GM21723 (cell line): Measurements from ENCODE around the gene USP17L26.
A peak's percentile ranks its signal among the peaks of the same experiment; 100 is the strongest.
"Not testable (repeated sequence)": the region's sequence is repeated elsewhere in the genome, so short reads cannot be mapped to it uniquely, and the experiment has no call there.

ENCODE experiments used
- ATAC-seq: cut with Tn5 transposase; IDR thresholded peaks from one replicate; pipeline ENCODE4 v1.9.1; 2021; ENCODE audit warnings: mild to moderate bottlenecking, moderate library complexity; ENCODE audit not compliant: unreplicated experiment

The USP17L26 gene, protein sequence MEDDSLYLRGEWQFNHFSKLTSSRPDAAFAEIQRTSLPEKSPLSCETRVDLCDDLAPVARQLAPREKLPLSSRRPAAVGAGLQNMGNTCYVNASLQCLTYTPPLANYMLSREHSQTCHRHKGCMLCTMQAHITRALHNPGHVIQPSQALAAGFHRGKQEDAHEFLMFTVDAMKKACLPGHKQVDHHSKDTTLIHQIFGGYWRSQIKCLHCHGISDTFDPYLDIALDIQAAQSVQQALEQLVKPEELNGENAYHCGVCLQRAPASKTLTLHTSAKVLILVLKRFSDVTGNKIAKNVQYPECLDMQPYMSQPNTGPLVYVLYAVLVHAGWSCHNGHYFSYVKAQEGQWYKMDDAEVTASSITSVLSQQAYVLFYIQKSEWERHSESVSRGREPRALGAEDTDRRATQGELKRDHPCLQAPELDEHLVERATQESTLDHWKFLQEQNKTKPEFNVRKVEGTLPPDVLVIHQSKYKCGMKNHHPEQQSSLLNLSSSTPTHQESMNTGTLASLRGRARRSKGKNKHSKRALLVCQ

DNA sequence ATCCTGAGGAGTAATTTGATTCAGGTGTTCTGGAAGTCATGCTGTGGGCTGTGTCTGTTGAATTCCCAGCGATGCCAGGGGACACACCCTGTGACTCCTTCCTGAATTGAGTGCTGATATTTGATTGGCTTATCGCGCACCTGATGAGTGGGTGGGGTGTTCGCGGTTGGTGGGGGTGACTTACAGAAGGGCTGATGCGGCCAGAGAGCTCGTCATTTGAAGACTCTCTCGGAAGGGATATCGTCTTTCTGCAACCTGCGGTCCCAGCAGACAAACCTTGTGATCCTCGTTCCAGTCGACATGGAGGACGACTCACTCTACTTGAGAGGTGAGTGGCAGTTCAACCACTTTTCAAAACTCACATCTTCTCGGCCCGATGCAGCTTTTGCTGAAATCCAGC, at the start of gene USP17L26:
TSS of gene USP17L26 (plus strand) at position 301 of the 400 bp plus-strand sequence. CDS start at position 301, 0 bp downstream.
- not testable (repeated sequence) for ATAC-seq

DNA sequence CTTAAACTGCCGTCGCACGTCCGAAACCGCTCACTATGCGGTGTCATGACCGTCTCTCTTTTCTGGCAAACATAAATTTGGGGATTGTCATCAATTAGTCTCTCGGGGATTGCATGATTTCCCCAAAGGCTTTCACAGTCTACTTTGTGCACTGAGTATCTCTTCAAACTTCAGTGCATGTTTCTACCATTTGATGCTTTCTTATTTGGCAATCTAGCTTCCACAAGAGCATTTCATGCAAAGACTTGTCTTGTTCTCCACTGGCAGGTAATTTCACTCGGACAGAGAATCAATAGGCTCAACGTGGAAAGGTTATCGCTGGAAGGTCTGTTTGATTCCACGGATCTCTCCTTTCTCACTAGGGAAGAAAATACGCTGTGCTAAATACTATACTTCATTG, 10.3 kb upstream of the USP17L26 start:
- ATAC-seq: not testable (repeated sequence)

DNA sequence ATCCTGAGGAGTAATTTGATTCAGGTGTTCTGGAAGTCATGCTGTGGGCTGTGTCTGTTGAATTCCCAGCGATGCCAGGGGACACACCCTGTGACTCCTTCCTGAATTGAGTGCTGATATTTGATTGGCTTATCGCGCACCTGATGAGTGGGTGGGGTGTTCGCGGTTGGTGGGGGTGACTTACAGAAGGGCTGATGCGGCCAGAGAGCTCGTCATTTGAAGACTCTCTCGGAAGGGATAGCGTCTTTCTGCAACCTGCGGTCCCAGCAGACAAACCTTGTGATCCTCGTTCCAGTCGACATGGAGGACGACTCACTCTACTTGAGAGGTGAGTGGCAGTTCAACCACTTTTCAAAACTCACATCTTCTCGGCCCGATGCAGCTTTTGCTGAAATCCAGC, 9.6 kb upstream of the USP17L26 start, which contains the start of gene USP17L24:
TSS of gene USP17L24 (plus strand) at position 301 of the 400 bp plus-strand sequence. CDS start at position 301, 0 bp downstream.
- ATAC-seq: not testable (repeated sequence)

DNA sequence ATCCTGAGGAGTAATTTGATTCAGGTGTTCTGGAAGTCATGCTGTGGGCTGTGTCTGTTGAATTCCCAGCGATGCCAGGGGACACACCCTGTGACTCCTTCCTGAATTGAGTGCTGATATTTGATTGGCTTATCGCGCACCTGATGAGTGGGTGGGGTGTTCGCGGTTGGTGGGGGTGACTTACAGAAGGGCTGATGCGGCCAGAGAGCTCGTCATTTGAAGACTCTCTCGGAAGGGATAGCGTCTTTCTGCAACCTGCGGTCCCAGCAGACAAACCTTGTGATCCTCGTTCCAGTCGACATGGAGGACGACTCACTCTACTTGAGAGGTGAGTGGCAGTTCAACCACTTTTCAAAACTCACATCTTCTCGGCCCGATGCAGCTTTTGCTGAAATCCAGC, 4.8 kb upstream of the USP17L26 start, which contains the start of gene USP17L25:
TSS of gene USP17L25 (plus strand) at position 301 of the 400 bp plus-strand sequence. CDS start at position 301, 0 bp downstream.
- not testable (repeated sequence) for ATAC-seq

DNA sequence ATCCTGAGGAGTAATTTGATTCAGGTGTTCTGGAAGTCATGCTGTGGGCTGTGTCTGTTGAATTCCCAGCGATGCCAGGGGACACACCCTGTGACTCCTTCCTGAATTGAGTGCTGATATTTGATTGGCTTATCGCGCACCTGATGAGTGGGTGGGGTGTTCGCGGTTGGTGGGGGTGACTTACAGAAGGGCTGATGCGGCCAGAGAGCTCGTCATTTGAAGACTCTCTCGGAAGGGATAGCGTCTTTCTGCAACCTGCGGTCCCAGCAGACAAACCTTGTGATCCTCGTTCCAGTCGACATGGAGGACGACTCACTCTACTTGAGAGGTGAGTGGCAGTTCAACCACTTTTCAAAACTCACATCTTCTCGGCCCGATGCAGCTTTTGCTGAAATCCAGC, 4.6 kb downstream of the USP17L26 start, which contains the start of gene USP17L5:
TSS of gene USP17L5 (plus strand) at position 301 of the 400 bp plus-strand sequence. CDS start at position 301, 0 bp downstream.
- not testable (repeated sequence) for ATAC-seq

DNA sequence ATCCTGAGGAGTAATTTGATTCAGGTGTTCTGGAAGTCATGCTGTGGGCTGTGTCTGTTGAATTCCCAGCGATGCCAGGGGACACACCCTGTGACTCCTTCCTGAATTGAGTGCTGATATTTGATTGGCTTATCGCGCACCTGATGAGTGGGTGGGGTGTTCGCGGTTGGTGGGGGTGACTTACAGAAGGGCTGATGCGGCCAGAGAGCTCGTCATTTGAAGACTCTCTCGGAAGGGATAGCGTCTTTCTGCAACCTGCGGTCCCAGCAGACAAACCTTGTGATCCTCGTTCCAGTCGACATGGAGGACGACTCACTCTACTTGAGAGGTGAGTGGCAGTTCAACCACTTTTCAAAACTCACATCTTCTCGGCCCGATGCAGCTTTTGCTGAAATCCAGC, 9.4 kb downstream of the USP17L26 start, which contains the start of gene USP17L27:
TSS of gene USP17L27 (plus strand) at position 301 of the 400 bp plus-strand sequence. CDS start at position 301, 0 bp downstream.
- not testable (repeated sequence) for ATAC-seq

DNA sequence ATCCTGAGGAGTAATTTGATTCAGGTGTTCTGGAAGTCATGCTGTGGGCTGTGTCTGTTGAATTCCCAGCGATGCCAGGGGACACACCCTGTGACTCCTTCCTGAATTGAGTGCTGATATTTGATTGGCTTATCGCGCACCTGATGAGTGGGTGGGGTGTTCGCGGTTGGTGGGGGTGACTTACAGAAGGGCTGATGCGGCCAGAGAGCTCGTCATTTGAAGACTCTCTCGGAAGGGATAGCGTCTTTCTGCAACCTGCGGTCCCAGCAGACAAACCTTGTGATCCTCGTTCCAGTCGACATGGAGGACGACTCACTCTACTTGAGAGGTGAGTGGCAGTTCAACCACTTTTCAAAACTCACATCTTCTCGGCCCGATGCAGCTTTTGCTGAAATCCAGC, 14.1 kb downstream of the USP17L26 start, which contains the start of gene USP17L28:
TSS of gene USP17L28 (plus strand) at position 301 of the 400 bp plus-strand sequence. CDS start at position 301, 0 bp downstream.
- ATAC-seq: not testable (repeated sequence)

DNA sequence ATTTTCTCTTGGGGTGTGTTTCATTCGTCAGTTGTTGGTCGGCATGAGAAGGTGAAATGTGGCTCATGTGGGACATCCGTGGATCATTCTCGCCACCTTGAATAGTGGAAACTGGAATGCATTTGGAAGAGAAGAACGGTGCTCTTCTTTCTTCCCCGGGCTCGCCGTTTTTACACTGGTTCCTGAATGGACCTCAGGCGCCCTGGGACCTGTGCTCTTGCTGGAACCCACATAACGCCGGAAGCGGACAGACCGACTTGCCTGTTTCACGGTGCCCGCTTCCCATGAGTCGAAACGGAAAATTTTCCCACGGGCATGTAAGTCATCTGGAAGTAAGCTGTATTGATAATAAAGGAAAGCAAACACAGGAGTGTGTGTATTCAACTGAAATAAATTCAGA, 16.4 kb downstream of the USP17L26 start:
- not testable (repeated sequence) for ATAC-seq

DNA sequence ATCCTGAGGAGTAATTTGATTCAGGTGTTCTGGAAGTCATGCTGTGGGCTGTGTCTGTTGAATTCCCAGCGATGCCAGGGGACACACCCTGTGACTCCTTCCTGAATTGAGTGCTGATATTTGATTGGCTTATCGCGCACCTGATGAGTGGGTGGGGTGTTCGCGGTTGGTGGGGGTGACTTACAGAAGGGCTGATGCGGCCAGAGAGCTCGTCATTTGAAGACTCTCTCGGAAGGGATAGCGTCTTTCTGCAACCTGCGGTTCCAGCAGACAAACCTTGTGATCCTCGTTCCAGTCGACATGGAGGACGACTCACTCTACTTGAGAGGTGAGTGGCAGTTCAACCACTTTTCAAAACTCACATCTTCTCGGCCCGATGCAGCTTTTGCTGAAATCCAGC, 18.9 kb downstream of the USP17L26 start, which contains the start of gene USP17L29:
TSS of gene USP17L29 (plus strand) at position 301 of the 400 bp plus-strand sequence. CDS start at position 301, 0 bp downstream.
- ATAC-seq: not testable (repeated sequence)

DNA sequence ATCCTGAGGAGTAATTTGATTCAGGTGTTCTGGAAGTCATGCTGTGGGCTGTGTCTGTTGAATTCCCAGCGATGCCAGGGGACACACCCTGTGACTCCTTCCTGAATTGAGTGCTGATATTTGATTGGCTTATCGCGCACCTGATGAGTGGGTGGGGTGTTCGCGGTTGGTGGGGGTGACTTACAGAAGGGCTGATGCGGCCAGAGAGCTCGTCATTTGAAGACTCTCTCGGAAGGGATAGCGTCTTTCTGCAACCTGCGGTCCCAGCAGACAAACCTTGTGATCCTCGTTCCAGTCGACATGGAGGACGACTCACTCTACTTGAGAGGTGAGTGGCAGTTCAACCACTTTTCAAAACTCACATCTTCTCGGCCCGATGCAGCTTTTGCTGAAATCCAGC, 28.4 kb downstream of the USP17L26 start, which contains the start of gene USP17L30:
TSS of gene USP17L30 (plus strand) at position 301 of the 400 bp plus-strand sequence. CDS start at position 301, 0 bp downstream.
- ATAC-seq: not testable (repeated sequence)

DNA sequence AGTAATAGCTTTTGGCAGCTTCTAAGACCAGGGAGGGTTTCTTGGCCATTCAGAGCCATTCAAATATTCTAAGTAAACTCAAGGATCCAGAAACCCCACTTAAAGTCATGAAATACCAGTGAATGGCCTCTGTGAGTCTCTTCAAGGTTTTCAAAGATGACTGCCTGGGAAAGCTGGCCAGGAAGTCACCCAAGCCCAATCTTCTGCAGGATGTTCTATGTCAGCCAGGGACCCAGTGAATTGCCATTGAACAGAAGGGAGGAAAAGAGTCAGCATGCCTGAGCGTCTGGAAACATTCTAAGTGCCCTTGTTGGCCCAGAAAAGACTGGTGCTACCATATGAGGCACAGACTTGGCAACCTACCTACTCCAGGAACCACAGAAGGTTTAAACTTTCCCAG, 45.4 kb downstream of the USP17L26 start:
- ATAC-seq: not testable (repeated sequence)

DNA sequence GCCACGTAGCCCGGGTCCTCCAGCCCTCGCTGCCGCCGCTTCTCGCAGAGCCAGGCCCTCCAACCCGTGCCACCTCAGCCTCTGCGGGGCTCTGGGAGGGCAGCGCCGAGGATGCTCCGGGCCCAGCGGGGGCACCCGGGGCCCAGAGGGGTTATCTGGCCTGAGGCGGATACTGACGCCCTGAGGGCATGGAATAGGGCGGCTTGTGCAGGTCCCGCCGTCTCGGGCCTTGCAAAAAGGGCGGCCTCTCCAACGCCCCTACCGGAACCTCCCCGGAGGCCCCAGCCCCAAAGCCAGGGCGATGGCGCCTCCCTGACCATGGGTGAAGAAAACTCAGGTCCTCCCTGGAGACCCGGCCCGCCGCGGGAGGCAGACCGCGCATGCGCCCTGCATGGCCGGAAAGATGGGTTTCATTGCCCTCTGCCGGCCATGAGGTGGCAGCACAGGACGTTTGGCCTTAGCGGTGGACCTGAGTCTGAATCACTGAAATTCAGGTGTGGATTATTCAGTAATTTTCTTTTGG, 46.6 kb downstream of the USP17L26 start:
- peak; percentile 49 for ATAC-seq

DNA sequence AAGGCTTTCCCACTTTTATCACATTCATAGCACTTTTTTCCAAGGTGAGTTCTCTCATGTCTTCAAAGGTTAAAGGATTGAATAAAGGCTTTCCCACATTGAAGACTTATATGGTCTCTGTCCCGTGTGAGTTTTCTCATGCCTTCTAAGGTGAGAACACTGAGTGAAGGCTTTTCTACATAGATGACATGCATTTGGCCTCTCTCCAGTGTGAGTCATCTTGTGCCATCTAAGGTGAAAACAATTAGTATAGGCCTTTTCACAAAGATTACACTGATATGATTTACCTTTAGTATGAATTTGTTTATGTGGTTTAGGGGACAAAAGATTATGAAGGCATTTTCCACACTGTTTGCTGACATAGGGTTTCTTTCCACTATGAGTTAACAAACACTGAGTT, 49.7 kb downstream of the USP17L26 start:
- no peak for ATAC-seq
